Measurements from ENCODE around the gene SLC25A28. TPM values are rescaled to one million over a fixed set of nuclear protein-coding genes. Genes with fewer than 3 reads are reported as not detected.
"Not testable (repeated sequence)": the region's sequence is repeated elsewhere in the genome, so short reads cannot be mapped to it uniquely, and the experiment has no call there.

Gene SLC25A28
- polyA plus RNA-seq, 2 donors, result 50.1 to 61.4 TPM

GRCh38 chr10:99629625-99629978 is 9.4 kb upstream of the SLC25A28 start:
- no peak overlapping the region for H3K4me3 ChIP-seq (ENCODE audit: low read depth in 1 of 2, low read length in 2 of 2)
- no peaks in the 10 kb centered on the region for H3K4me1 ChIP-seq (ENCODE audit: control insufficient read depth in 2 of 2, insufficient read depth in 2 of 2, low read length in 1 of 2)
- no peaks in the 10 kb centered on the region for H3K36me3 ChIP-seq (ENCODE audit: control insufficient read depth in 2 of 2, insufficient read depth in 2 of 2, low read length in 1 of 2)
- 46 to 63% methylated on average over 3 of the region's 3 CpGs for WGBS, 2 donors
- H3K27ac ChIP-seq (ENCODE audit: low read depth in 2 of 2, low read length in 1 of 2), result no peak overlapping the region
- no peaks in the 10 kb centered on the region for H3K27me3 ChIP-seq (ENCODE audit: control insufficient read depth in 1 of 2, insufficient read depth in 2 of 2, low read length in 2 of 2)
- H3K9me3 ChIP-seq (ENCODE audit: control insufficient read depth in 2 of 2, insufficient read depth in 1 of 2, low read depth in 1 of 2, low read length in 1 of 2), result no peaks in the 10 kb centered on the region

- Histone ChIP-seq H3K4me1 (ENCODE audit: control insufficient read depth in 2 of 2, insufficient read depth in 2 of 2, low read length in 1 of 2) (no peaks in the 10 kb centered on the region), H3K27me3 (ENCODE audit: control insufficient read depth in 1 of 2, insufficient read depth in 2 of 2, low read length in 2 of 2) (no peaks in the 10 kb centered on the region)
- WGBS, 2 donors, result 39 to 61% methylated on average over 1 of the region's 1 CpG
Observed at GRCh38 chr10:99628923-99629624, 8.8 kb upstream of the SLC25A28 start.

GRCh38 chr10:99625124-99625523 is 4.9 kb upstream of the SLC25A28 start:
- not testable (repeated sequence) for H3K36me3 ChIP-seq (ENCODE audit: control insufficient read depth in 2 of 2, insufficient read depth in 2 of 2, low read length in 1 of 2)

More at GRCh38 chr10:99628923-99629624, 8.8 kb upstream of the SLC25A28 start:
- Histone ChIP-seq H3K36me3 (ENCODE audit: control insufficient read depth in 2 of 2, insufficient read depth in 2 of 2, low read length in 1 of 2) (no peaks in the 10 kb centered on the region), H3K27ac (ENCODE audit: low read depth in 2 of 2, low read length in 1 of 2) (peak overlapping the region in 1 of 2 donors; percentile 25), H3K9me3 (ENCODE audit: control insufficient read depth in 2 of 2, insufficient read depth in 1 of 2, low read depth in 1 of 2, low read length in 1 of 2) (no peaks in the 10 kb centered on the region), H3K4me3 (ENCODE audit: low read depth in 1 of 2, low read length in 2 of 2) (no peak overlapping the region)

GRCh38 chr10:99623919-99624318 is 3.7 kb upstream of the SLC25A28 start:
- Histone ChIP-seq H3K27me3 (ENCODE audit: control insufficient read depth in 1 of 2, insufficient read depth in 2 of 2, low read length in 2 of 2) (no peaks in the 10 kb centered on the region), H3K9me3 (ENCODE audit: control insufficient read depth in 2 of 2, insufficient read depth in 1 of 2, low read depth in 1 of 2, low read length in 1 of 2) (no peaks in the 10 kb centered on the region), H3K36me3 (ENCODE audit: control insufficient read depth in 2 of 2, insufficient read depth in 2 of 2, low read length in 1 of 2) (no peaks in the 10 kb centered on the region), H3K27ac (ENCODE audit: low read depth in 2 of 2, low read length in 1 of 2) (no peak overlapping the region), H3K4me1 (ENCODE audit: control insufficient read depth in 2 of 2, insufficient read depth in 2 of 2, low read length in 1 of 2) (peaks cover 0 to 2% of the 10 kb centered on the region in 2 donors), H3K4me3 (ENCODE audit: low read depth in 1 of 2, low read length in 2 of 2) (no peak overlapping the region)

More at GRCh38 chr10:99625124-99625523, 4.9 kb upstream of the SLC25A28 start:
- H3K4me1 ChIP-seq (ENCODE audit: control insufficient read depth in 2 of 2, insufficient read depth in 2 of 2, low read length in 1 of 2); H3K4me3 ChIP-seq (ENCODE audit: low read depth in 1 of 2, low read length in 2 of 2); H3K27me3 ChIP-seq (ENCODE audit: control insufficient read depth in 1 of 2, insufficient read depth in 2 of 2, low read length in 2 of 2); H3K27ac ChIP-seq (ENCODE audit: low read depth in 2 of 2, low read length in 1 of 2); H3K9me3 ChIP-seq (ENCODE audit: control insufficient read depth in 2 of 2, insufficient read depth in 1 of 2, low read depth in 1 of 2, low read length in 1 of 2): not testable (repeated sequence)
- 65 to 75% methylated on average over 3 of the region's 3 CpGs for WGBS, 2 donors

GRCh38 chr10:99621454-99622251 is 1.4 kb upstream of the SLC25A28 start:
- no peaks in the 10 kb centered on the region for H3K9me3 ChIP-seq (ENCODE audit: control insufficient read depth in 2 of 2, insufficient read depth in 1 of 2, low read depth in 1 of 2, low read length in 1 of 2)
- 16 to 18% methylated on average over 30 to 31 of the region's 31 CpGs for WGBS, 2 donors
- no peaks in the 10 kb centered on the region for H3K36me3 ChIP-seq (ENCODE audit: control insufficient read depth in 2 of 2, insufficient read depth in 2 of 2, low read length in 1 of 2)
- H3K4me1 ChIP-seq (ENCODE audit: control insufficient read depth in 2 of 2, insufficient read depth in 2 of 2, low read length in 1 of 2), result peaks cover 0 to 2% of the 10 kb centered on the region in 2 donors
- no peaks in the 10 kb centered on the region for H3K27me3 ChIP-seq (ENCODE audit: control insufficient read depth in 1 of 2, insufficient read depth in 2 of 2, low read length in 2 of 2)
- peak overlapping the region; percentile 99 to 100 for H3K27ac ChIP-seq (ENCODE audit: low read depth in 2 of 2, low read length in 1 of 2)
- H3K4me3 ChIP-seq (ENCODE audit: low read depth in 1 of 2, low read length in 2 of 2), result peak overlapping the region; percentile 49 to 78

- WGBS, 2 donors, result 0 to 1% methylated on average over 77 to 78 of the region's 78 CpGs
- Histone ChIP-seq H3K4me3 (ENCODE audit: low read depth in 1 of 2, low read length in 2 of 2) (peak overlapping the region; percentile 49 to 78), H3K27me3 (ENCODE audit: control insufficient read depth in 1 of 2, insufficient read depth in 2 of 2, low read length in 2 of 2) (no peaks in the 10 kb centered on the region), H3K27ac (ENCODE audit: low read depth in 2 of 2, low read length in 1 of 2) (peak overlapping the region; percentile 99 to 100), H3K4me1 (ENCODE audit: control insufficient read depth in 2 of 2, insufficient read depth in 2 of 2, low read length in 1 of 2) (peaks cover 0 to 2% of the 10 kb centered on the region in 2 donors), H3K36me3 (ENCODE audit: control insufficient read depth in 2 of 2, insufficient read depth in 2 of 2, low read length in 1 of 2) (no peaks in the 10 kb centered on the region), H3K9me3 (ENCODE audit: control insufficient read depth in 2 of 2, insufficient read depth in 1 of 2, low read depth in 1 of 2, low read length in 1 of 2) (no peaks in the 10 kb centered on the region)
Observed at GRCh38 chr10:99620711-99621453, 643 bp upstream of the SLC25A28 start.

- no peaks in the 10 kb centered on the region for H3K36me3 ChIP-seq (ENCODE audit: control insufficient read depth in 2 of 2, insufficient read depth in 2 of 2, low read length in 1 of 2)
- H3K9me3 ChIP-seq (ENCODE audit: control insufficient read depth in 2 of 2, insufficient read depth in 1 of 2, low read depth in 1 of 2, low read length in 1 of 2), result no peaks in the 10 kb centered on the region
- no peaks in the 10 kb centered on the region for H3K27me3 ChIP-seq (ENCODE audit: control insufficient read depth in 1 of 2, insufficient read depth in 2 of 2, low read length in 2 of 2)
- peak overlapping the region; percentile 91 to 95 for H3K27ac ChIP-seq (ENCODE audit: low read depth in 2 of 2, low read length in 1 of 2)
- H3K4me3 ChIP-seq (ENCODE audit: low read depth in 1 of 2, low read length in 2 of 2), result peak overlapping the region; percentile 80 to 99
- peaks cover 0 to 2% of the 10 kb centered on the region in 2 donors for H3K4me1 ChIP-seq (ENCODE audit: control insufficient read depth in 2 of 2, insufficient read depth in 2 of 2, low read length in 1 of 2)
- 1% methylated on average over 9 of the region's 9 CpGs for WGBS, 2 donors
Observed at GRCh38 chr10:99619090-99619800, 994 bp downstream of the SLC25A28 start.

GRCh38 chr10:99617696-99618095 is 2.5 kb downstream of the SLC25A28 start:
- Histone ChIP-seq H3K27me3 (ENCODE audit: control insufficient read depth in 1 of 2, insufficient read depth in 2 of 2, low read length in 2 of 2) (no peaks in the 10 kb centered on the region), H3K4me1 (ENCODE audit: control insufficient read depth in 2 of 2, insufficient read depth in 2 of 2, low read length in 1 of 2) (peaks cover 0 to 2% of the 10 kb centered on the region in 2 donors), H3K4me3 (ENCODE audit: low read depth in 1 of 2, low read length in 2 of 2) (peak overlapping the region in 1 of 2 donors; percentile 3), H3K27ac (ENCODE audit: low read depth in 2 of 2, low read length in 1 of 2) (no peak overlapping the region), H3K36me3 (ENCODE audit: control insufficient read depth in 2 of 2, insufficient read depth in 2 of 2, low read length in 1 of 2) (peaks cover 3 to 7% of the 10 kb centered on the region in 2 donors), H3K9me3 (ENCODE audit: control insufficient read depth in 2 of 2, insufficient read depth in 1 of 2, low read depth in 1 of 2, low read length in 1 of 2) (no peaks in the 10 kb centered on the region)
- WGBS, 2 donors, result 42 to 48% methylated on average over 2 of the region's 2 CpGs

GRCh38 chr10:99615426-99615825 is 4.8 kb downstream of the SLC25A28 start:
- Histone ChIP-seq H3K4me3 (ENCODE audit: low read depth in 1 of 2, low read length in 2 of 2) (no peak overlapping the region), H3K36me3 (ENCODE audit: control insufficient read depth in 2 of 2, insufficient read depth in 2 of 2, low read length in 1 of 2) (peaks cover 13 to 15% of the 10 kb centered on the region in 2 donors), H3K27ac (ENCODE audit: low read depth in 2 of 2, low read length in 1 of 2) (no peak overlapping the region), H3K27me3 (ENCODE audit: control insufficient read depth in 1 of 2, insufficient read depth in 2 of 2, low read length in 2 of 2) (no peaks in the 10 kb centered on the region), H3K9me3 (ENCODE audit: control insufficient read depth in 2 of 2, insufficient read depth in 1 of 2, low read depth in 1 of 2, low read length in 1 of 2) (no peaks in the 10 kb centered on the region), H3K4me1 (ENCODE audit: control insufficient read depth in 2 of 2, insufficient read depth in 2 of 2, low read length in 1 of 2) (no peaks in the 10 kb centered on the region)
- 66 to 72% methylated on average over 4 of the region's 4 CpGs for WGBS, 2 donors
